Muscle of leg (tissue), 11 donors: Measurements from ENCODE around the gene LTBP2. TPM values are rescaled to one million over a fixed set of nuclear protein-coding genes. Genes with fewer than 3 reads are reported as not detected.

Experiments used
- DNase-seq: peaks from one replicate; pipeline ENCODE4 v3.0.0; 2013
- H3K27ac ChIP-seq: one replicate; pipeline ENCODE4 v1.5.1; 2013; ENCODE audit warnings: mild to moderate bottlenecking, low read length, control low read depth
- H3K27me3 ChIP-seq: one replicate; pipeline ENCODE4 v1.6.1; 2013; ENCODE audit warnings: low read length; ENCODE audit not compliant: control insufficient read depth, insufficient read depth
- H3K36me3 ChIP-seq: one replicate; pipeline ENCODE4 v1.6.1; 2013; ENCODE audit warnings: low read length; ENCODE audit not compliant: control insufficient read depth, insufficient read depth
- H3K4me1 ChIP-seq: one replicate; pipeline ENCODE4 v1.6.1; 2013; ENCODE audit warnings: low read length; ENCODE audit not compliant: control insufficient read depth, insufficient read depth
- H3K4me3 ChIP-seq: one replicate; pipeline ENCODE4 v1.5.1; 2013; ENCODE audit warnings: low read length, control low read depth
- H3K9me3 ChIP-seq: replicated peaks from 2 replicates; pipeline ENCODE4 v1.6.1; 2013; ENCODE audit warnings: low read depth, low read length; ENCODE audit not compliant: control insufficient read depth
- WGBS: methylation state at CpG from one replicate; pipeline ENCODE4 v1.1.5; 2013; ENCODE audit warnings: missing lambda C conversion rate; ENCODE audit not compliant: insufficient coverage; 5-methylcytosine and 5-hydroxymethylcytosine counted together
- polyA plus RNA-seq, 8 donors: library from polyadenylated mRNA; unstranded; fragments of 120-200 nt; gene quantifications; one replicate each; pipeline versions ENCODE4 v1.2.1 to v1.2.3, GENCODE V29; 2013; ENCODE audit warnings: inconsistent platforms in 1 of 8, low replicate concordance in 1 of 8; ENCODE audit not compliant: insufficient read length in 8 of 8, insufficient read depth in 1 of 8
- total RNA-seq: library from RNA; stranded (reverse); fragments of 120-200 nt; gene quantifications from one replicate; pipeline ENCODE4 v1.2.4, GENCODE V29; 2013

Gene LTBP2
- total and polyA plus RNA-seq, 9 donors = 4.9 to 19.2 (median 10.4) TPM

- Histone ChIP-seq H3K27me3 (no peaks in the 10 kb centered on the region), H3K4me3 (no peak overlapping the region), H3K27ac (peak overlapping the region; percentile 40), H3K36me3 (no peaks in the 10 kb centered on the region), H3K9me3 (no peaks in the 10 kb centered on the region), H3K4me1 (peaks cover 64% of the 10 kb centered on the region)
- WGBS = 58% methylated on average over 4 of the region's 10 CpGs
- DNase-seq = peak; percentile 56
Measured at GRCh38 chr14:74593241-74593953, 18.6 kb downstream of the LTBP2 start.

GRCh38 chr14:74592476-74593201 lies 19.4 kb downstream of the LTBP2 start:
- no peaks in the 10 kb centered on the region for H3K9me3 ChIP-seq
- peak; percentile 76 for DNase-seq
- no peak overlapping the region for H3K4me3 ChIP-seq
- no peak overlapping the region for H3K27ac ChIP-seq
- no peaks in the 10 kb centered on the region for H3K27me3 ChIP-seq
- no peaks in the 10 kb centered on the region for H3K36me3 ChIP-seq
- WGBS = 94% methylated on average over 11 of the region's 13 CpGs
- H3K4me1 ChIP-seq = peaks cover 59% of the 10 kb centered on the region

DNA sequence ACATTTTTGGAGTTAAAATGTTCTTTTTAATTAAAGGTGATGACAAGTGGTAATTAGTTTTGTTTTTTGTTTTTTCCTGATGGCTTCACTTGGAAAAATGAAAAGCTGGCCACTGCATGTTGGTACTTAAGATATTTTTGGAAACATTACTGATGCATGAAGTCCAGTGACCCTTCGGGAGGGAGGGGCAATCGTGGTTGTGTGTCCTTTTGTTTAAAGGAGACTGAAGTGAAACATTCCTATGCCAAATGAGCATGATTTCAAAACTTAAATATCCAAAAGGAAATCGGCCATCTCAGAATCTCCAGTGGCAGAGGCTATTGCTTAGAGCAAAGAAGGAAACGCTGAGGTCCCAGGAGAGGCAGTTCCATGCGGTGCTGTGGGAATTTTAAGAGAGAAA lies 20.1 kb downstream of the LTBP2 start:
- peaks cover 57% of the 10 kb centered on the region for H3K4me1 ChIP-seq
- H3K27ac ChIP-seq = no peak overlapping the region
- no peak overlapping the region for H3K4me3 ChIP-seq
- WGBS = no CpG with 5 or more reads among the region's 5 CpGs
- H3K27me3 ChIP-seq = no peaks in the 10 kb centered on the region
- no peak for DNase-seq
- H3K36me3 ChIP-seq = no peaks in the 10 kb centered on the region
- H3K9me3 ChIP-seq = no peaks in the 10 kb centered on the region

DNA sequence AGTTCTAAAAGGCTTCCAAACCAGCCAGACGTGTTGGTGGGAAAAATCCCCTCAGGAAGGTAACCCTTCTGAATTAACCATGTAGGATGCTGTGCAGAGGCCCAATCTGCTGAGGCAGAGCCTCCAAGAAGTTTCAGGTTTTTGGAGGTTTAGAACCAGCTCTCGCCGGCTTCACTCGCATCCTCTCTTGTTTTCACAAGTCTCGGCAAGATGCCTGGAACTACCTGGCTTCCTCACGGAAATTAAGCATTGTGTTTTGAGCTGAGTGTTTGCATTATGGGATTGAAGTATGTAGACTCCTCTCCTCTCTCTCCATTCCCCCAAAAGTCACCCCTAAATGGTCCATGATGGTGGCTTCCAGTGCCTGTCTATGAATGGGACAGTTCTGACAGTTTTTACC lies 20.6 kb downstream of the LTBP2 start:
- Histone ChIP-seq H3K4me1 (peaks cover 55% of the 10 kb centered on the region), H3K36me3 (no peaks in the 10 kb centered on the region), H3K27me3 (no peaks in the 10 kb centered on the region), H3K4me3 (no peak overlapping the region), H3K9me3 (no peaks in the 10 kb centered on the region), H3K27ac (no peak overlapping the region)
- WGBS = 92% methylated on average over 2 of the region's 6 CpGs
- DNase-seq = no peak

DNA sequence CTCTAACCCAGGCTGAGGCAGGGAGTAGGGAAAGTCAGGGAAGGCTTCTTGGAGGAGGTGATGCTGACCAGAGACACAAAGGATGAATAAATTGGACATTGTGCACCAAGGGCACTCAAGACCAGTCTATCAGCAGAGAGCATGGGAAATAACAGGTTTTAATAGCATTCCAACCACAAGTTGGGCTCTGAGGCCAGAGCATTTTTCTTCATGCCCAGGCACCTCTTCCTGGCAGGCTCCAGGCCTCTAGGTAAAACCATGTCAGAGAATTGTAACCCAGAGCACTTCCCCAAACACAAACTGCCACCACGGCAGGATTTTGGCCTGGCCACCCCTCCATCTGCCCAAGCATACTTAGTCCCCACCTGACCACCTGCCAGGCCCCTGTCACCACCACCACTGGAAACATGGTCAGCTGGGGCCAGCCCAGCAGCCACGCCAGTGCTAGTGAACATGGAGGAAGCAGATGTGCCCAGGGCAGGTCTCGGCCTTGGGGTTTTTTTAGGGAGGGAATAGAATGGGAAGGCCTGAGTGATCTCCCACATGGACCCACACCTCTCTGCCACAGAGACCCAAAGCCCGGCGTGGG lies 22.7 kb downstream of the LTBP2 start:
- H3K27ac ChIP-seq = no peak overlapping the region
- H3K4me3 ChIP-seq = no peak overlapping the region
- WGBS = no CpG with 5 or more reads among the region's 5 CpGs
- peaks cover 7% of the 10 kb centered on the region for H3K27me3 ChIP-seq
- H3K4me1 ChIP-seq = peaks cover 43% of the 10 kb centered on the region
- no peaks in the 10 kb centered on the region for H3K36me3 ChIP-seq
- H3K9me3 ChIP-seq = no peaks in the 10 kb centered on the region
- no peak for DNase-seq

GRCh38 chr14:74587363-74587707 lies 24.7 kb downstream of the LTBP2 start:
- Histone ChIP-seq H3K4me3 (no peak overlapping the region), H3K4me1 (peaks cover 46% of the 10 kb centered on the region), H3K27me3 (peaks cover 9% of the 10 kb centered on the region), H3K9me3 (no peaks in the 10 kb centered on the region), H3K36me3 (no peaks in the 10 kb centered on the region), H3K27ac (no peak overlapping the region)
- WGBS = 92% methylated on average over 10 of the region's 10 CpGs
- no peak for DNase-seq

GRCh38 chr14:74586681-74587362 lies 25.2 kb downstream of the LTBP2 start:
- Histone ChIP-seq H3K27ac (no peak overlapping the region), H3K4me1 (peaks cover 46% of the 10 kb centered on the region), H3K27me3 (peaks cover 9% of the 10 kb centered on the region), H3K9me3 (no peaks in the 10 kb centered on the region), H3K36me3 (no peaks in the 10 kb centered on the region), H3K4me3 (no peak overlapping the region)
- no peak for DNase-seq
- 78% methylated on average over 17 of the region's 18 CpGs for WGBS

GRCh38 chr14:74585406-74586335 lies 26.4 kb downstream of the LTBP2 start:
- no peak for DNase-seq
- Histone ChIP-seq H3K27me3 (peaks cover 9% of the 10 kb centered on the region), H3K9me3 (no peaks in the 10 kb centered on the region), H3K36me3 (no peaks in the 10 kb centered on the region), H3K27ac (no peak overlapping the region), H3K4me1 (peaks cover 43% of the 10 kb centered on the region), H3K4me3 (no peak overlapping the region)
- WGBS = 91% methylated on average over 27 of the region's 33 CpGs

DNA sequence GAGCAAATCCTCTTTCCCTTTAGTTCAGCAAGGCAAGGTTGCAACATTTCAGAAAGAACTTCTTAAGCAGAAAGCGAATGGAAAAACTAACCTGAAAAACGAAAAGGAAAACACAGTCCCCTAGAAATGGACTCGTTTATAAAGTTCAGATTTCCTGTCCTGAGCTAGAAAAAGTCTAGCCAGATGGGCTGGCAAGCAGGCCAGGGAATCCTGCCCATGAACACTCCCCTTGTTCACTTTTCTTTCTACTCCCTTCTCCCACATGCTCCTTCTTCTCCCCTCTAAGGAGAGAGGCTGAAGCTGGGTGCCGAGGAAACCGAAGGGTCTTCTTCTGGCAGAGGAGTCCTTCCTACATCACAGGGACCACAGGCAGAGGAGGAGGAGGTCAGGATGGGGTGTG lies 27.1 kb downstream of the LTBP2 start:
- DNase-seq = peak; percentile 78
- Histone ChIP-seq H3K27me3 (peaks cover 9% of the 10 kb centered on the region), H3K4me1 (peaks cover 43% of the 10 kb centered on the region), H3K9me3 (no peaks in the 10 kb centered on the region), H3K27ac (peak overlapping the region; percentile 65), H3K4me3 (no peak overlapping the region), H3K36me3 (no peaks in the 10 kb centered on the region)
- WGBS = 46% methylated on average over 3 of the region's 5 CpGs
